GM18868 (cell line): ENCODE results near the gene SLC46A3.
"Not testable (repeated sequence)": the region's sequence is repeated elsewhere in the genome, so short reads cannot be mapped to it uniquely, and the experiment has no call there.

Experiments used
- ATAC-seq: cut with Tn5 transposase; IDR thresholded peaks from one replicate; pipeline ENCODE4 v1.9.1; 2021; ENCODE audit warnings: mild to moderate bottlenecking, moderate library complexity; ENCODE audit not compliant: unreplicated experiment

Gene SLC46A3

DNA sequence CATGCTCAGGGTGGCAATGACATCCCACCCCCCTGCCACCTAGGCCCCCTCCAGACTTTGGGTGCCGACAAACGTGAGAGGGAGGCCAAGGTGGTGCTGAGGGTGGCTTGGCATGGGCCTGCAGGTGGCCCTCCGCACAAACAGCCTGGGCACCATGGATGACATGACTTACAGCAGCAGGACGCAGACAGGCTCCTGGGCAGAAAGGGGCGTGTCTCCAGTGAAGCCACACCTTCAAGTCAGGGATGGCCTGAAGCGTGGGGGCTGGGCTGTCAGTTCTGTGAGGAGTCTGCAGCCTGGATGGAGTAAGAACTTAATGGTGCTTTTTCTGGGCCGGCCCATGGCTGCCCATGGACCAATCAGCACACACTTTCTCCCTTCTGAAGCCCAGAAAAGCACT is 34.5 kb downstream of the SLC46A3 start:
- ATAC-seq, result no peak

GRCh38 chr13:28683169-28683568 is 35.6 kb downstream of the SLC46A3 start:
- not testable (repeated sequence) for ATAC-seq

DNA sequence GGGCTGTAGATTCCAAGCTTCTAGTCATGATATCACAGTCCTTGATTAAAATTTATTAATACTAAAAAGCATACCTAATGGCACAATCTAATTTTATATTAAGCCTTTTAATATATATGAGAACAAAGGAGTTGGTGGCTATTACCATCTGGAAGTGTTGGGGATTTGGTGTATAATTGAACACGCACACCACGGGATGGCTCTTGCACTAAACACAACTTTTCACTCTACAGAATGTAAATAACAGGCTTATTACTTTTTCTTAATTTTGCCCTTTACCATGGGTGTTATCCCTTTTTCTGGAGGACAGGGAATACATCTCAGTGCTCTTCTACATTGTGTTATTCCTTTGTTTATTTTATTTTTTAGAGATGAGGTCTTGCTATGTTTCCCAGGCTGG is 38.2 kb downstream of the SLC46A3 start:
- no peak for ATAC-seq

- no peak for ATAC-seq
Measured at GRCh38 chr13:28679628-28680027, 39.1 kb downstream of the SLC46A3 start.

GRCh38 chr13:28678809-28679208 is 40.0 kb downstream of the SLC46A3 start:
- ATAC-seq, result no peak

GRCh38 chr13:28671126-28671792 is 47.5 kb downstream of the SLC46A3 start:
- no peak for ATAC-seq

DNA sequence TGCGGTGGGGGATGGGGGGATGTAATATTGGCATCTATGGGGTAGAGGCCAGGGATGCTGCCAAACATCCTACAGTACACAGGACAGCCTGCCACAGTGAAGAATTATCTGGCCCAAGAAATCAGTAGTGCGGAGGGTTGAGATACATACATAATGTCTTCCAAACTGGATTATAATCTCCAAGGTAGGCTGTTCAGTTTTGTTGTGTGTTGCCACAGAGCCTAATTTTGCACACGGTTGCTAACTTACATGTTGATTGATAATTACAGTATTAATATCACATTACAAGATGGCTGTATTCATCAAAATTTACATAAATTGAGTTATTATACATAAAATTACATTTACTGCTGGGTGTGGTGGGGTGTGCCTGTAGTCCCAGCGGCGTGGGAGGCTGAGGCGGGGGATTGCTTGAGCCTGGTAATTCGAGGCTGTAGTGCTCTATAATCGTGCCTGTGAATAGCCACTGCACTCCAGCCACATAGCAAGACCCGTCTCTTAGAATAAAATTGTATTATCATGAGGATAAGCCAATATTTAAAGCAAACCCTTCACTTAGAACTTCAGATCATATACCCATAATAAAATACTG is 51.8 kb downstream of the SLC46A3 start:
- ATAC-seq, result no peak

- ATAC-seq, result peak; percentile 29
Measured at GRCh38 chr13:28659621-28659970, 59.2 kb downstream of the SLC46A3 start.

- ATAC-seq, result peak; percentile 82
Measured at GRCh38 chr13:28658796-28659620, 59.8 kb downstream of the SLC46A3 start, which contains the start of gene POMP. POMP (plus strand) TSS chr13:28659130; CDS start chr13:28659185, 55 bp downstream.

DNA sequence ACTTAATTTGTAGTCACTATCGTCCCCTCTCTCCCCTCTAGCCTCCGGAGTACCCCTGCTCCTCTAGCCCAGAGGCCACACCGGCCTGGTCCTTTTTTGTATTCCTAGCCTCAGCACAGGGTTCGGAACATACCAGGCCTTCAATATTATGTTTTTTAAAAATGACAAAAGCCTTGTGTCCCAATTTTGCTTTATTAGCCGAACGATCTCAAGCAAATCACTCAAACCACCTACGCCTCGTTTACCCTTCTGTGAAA is 60.3 kb downstream of the SLC46A3 start:
- peak; percentile 10 for ATAC-seq

GRCh38 chr13:28657784-28658538 is 60.8 kb downstream of the SLC46A3 start:
- no peak for ATAC-seq

DNA sequence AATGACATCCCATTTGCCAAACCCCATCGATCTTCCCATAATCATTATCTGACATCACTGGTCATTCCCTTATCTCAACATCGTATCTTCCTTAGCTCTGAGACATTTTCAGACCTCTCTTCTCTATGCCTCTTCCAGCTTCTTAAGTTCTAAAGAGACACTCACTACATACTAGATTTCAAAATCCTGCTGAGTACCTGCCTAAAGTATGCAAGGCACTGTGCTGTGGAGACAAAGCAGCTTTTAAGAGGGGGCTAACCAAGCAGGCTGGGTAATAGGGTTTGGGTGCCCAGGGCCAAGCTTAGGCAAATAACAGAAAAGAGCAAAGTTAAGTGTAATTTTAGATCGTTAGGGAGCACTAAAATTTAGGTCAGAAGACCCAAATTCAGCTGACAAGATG is 63.2 kb downstream of the SLC46A3 start:
- ATAC-seq, result no peak

GRCh38 chr13:28654276-28654675 is 64.5 kb downstream of the SLC46A3 start:
- no peak for ATAC-seq

GRCh38 chr13:28653111-28653510 is 65.7 kb downstream of the SLC46A3 start:
- ATAC-seq, result no peak

DNA sequence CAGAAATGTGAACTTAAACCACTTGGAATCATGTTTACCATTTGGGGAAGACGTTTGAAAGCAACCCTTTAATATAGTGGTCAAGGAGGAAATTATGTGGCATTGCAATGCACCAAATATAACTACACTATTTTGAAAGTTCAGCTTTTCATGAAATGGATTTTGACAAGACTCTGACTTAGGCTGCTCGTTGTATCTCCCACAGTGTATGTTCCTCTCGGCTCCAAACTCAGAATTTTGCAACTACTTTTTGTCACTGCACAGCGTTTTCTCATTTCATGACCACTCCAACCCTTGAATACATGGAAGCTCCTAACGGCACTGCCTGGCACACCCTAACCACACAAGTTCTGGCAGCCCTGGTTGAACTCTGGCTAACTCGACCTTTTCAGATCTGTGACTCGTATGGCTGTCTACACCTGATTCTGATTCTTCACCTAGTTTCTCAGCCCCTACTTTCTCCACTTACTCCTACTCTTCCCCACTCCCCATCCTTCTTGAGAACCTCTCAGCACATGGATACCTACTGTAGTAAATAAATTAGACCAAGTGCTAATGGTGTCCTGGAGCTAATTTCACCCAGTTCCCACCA is 66.9 kb downstream of the SLC46A3 start:
- ATAC-seq, result no peak

- peak; percentile 77 for ATAC-seq
Measured at GRCh38 chr13:28650284-28650683, 68.5 kb downstream of the SLC46A3 start.
